Globus pallidus (tissue), 1 donor: ENCODE measurements around the gene FAAP100.

Source experiments
- DNase-seq: peaks from one replicate; pipeline ENCODE4 v3.0.0-alpha.2; 2015; ENCODE audit warnings: low spot score

Gene FAAP100

GRCh38 chr17:81556175-81556691, 4.1 kb upstream of the FAAP100 start:
- DNase-seq, result no peak

- no peak for DNase-seq
Measured at GRCh38 chr17:81553616-81554181, 1.5 kb upstream of the FAAP100 start.

- DNase-seq, result peak; percentile 51
Measured at GRCh38 chr17:81553018-81553615, 964 bp upstream of the FAAP100 start.

DNA sequence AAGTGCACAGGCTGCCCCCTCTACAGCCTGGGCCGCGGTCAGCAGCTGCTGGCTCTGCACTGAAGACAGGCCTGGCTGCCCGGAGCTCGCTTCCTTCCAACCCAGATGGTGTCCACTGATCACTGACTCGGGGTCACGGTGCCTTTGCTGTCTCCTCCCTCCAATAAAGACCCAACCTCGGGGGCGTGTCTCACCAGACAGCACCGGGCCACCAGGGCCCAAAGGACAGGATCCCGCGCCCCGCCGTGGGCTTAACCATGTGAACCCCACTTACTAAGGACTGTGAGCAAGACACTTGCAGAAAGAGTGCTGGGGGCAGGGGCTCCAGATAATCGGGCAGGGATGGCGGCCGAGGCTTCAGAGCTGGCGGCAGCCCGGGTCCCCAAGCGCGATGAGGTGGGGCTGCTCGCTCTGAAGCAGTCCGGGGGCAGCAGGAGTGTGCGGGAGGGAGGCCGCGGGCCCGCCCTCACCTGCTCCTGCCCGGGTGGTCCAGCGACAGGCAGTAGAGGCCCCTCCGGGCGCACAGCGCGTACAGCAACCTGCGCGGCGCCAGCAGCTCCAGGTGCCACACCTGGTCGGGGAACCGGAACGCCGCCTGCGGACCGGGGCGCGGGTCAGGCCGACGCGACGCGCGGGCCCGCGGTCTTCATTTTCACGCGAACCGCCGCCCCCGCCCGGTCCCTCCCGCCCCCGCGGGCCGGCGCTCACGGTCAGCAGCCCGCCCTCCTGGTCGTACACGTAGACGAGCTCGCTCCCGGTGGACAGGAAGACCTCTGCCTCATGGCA, 502 bp downstream of the FAAP100 start:
- DNase-seq, result no peak

DNA sequence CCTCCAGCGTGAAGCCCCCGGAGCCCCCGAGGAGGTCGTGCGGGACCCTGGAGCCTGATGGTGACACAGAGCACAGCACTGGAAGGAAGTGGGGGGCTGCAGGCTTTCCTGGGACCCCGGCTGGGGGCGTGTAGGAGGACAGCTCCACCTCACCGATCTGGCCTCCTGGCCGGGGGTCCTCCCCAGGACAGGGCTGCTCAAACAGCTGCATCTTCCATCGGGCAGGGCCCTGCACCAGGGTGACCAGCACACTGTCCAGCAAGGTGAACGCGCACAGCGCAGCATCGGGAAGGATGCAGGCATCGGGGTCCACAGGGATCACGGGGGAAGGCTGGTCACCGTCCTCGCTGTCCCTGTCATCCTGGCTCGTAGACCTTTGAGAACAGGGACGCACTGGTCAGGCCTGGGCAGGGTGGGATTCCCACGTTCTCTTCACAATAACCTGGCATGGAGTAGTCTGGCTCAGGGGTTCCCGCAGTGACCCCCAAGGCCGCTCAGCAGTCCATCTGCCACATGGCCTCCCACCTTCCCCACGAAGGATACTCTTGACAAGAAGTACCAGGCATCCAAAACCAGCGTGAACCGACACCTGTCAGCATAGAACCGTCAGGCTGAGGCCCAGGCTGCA, 1.2 kb downstream of the FAAP100 start:
- DNase-seq, result no peak

GRCh38 chr17:81550285-81550684, 1.9 kb downstream of the FAAP100 start:
- DNase-seq, result no peak

DNA sequence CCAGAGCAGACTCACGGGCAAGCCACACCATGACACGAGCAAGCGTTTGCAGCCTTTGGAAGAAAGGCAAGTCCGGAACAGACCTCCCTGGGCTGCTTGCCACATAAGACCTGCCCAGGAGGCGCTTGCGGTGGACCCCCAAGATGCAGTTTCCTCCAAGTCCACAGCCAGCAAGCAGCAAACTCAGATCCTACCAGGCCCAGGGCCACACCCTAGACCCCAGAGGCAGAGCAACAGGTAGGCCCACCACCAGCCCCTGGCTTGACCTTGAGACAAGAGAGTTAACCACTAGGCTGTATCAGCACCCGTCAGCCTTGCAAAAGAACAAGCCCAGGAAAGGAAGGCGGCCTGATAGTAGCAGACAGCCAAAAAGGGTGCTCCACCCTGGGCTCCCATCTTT, 2.3 kb downstream of the FAAP100 start:
- DNase-seq, result no peak

- DNase-seq, result no peak
Measured at GRCh38 chr17:81549031-81549557, 3.1 kb downstream of the FAAP100 start.

DNA sequence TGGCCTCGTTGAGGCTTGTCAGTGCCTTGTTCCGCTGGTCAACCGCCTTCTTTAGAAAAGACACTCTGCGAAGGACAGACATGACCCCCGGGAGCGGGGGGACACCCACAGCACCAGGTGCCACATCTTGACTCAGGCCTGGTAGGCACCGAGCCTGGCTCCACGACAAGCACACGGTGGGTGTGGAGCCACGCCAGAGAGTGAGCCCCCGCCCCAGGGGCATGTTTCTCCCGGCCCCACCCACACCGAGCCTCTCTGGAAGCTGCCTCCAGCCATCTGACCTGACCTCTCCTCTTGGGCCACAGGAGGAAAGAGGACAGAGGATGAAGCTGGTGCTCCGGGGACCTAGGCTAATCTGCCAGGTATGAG, 4.6 kb downstream of the FAAP100 start:
- no peak for DNase-seq

GRCh38 chr17:81546906-81547613, 5.1 kb downstream of the FAAP100 start:
- DNase-seq, result no peak

GRCh38 chr17:81545160-81545949, 6.8 kb downstream of the FAAP100 start:
- DNase-seq, result no peak

- no peak for DNase-seq
Measured at GRCh38 chr17:81544281-81544974, 7.7 kb downstream of the FAAP100 start.

DNA sequence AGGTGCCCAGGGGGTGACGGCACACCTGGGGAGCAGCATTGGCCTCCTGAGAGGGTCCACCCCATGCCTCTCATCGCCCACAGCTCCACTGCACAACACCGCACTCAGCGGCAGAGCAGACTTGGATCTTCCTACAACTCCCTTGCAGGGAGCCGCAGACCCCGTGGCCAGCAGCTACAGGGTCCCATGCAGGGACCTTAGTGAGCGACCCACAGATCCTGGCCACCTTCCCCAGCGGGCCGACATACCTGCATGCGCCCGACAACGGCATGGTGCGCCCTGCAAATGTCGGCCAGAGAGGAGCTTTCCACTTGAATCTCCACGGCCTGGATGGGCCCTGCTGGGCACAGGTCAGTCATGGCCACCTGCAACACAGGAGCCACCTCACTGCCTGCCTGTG, 8.4 kb downstream of the FAAP100 start:
- no peak for DNase-seq

GRCh38 chr17:81543339-81543675, 8.8 kb downstream of the FAAP100 start:
- no peak for DNase-seq

- DNase-seq, result no peak
Measured at GRCh38 chr17:81542431-81543338, 9.5 kb downstream of the FAAP100 start.

DNA sequence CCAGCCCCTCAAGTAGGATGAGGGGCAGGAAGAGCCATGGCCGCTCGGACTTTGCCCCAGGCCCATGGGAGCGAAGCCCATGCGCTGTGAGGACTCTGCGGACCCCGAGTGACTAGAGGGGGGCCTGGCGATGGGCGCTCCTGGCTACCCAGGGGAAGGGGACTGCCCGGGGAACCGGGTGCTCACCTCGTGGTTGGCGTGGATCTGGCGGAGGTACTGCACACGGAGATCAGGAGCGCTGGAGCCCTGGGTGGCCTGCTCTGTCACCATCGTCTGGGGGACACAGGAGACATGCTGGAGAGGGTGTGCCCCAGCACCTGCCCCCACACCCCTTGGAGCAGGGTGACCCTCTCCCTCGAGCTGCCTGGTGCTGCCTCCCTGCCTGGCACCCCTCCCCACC, 11.0 kb downstream of the FAAP100 start:
- DNase-seq, result no peak

DNA sequence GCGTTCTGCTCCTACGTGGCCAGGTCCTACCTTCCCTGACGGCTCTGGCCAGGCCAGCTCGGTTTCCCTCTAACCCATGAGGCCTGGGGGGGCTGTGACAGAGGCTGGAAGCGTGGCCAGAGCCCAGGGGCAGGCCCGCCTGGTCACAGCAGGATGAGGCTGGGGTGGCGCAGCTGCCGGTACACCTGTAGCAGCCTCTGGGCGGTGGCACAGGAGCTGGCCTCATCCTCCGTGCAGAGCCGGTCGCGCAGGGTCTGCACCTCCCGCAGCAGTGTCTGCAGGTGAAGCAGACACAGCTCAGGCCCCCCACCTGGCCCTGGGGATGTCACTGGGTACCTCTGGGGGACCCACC, 11.5 kb downstream of the FAAP100 start:
- no peak for DNase-seq

DNA sequence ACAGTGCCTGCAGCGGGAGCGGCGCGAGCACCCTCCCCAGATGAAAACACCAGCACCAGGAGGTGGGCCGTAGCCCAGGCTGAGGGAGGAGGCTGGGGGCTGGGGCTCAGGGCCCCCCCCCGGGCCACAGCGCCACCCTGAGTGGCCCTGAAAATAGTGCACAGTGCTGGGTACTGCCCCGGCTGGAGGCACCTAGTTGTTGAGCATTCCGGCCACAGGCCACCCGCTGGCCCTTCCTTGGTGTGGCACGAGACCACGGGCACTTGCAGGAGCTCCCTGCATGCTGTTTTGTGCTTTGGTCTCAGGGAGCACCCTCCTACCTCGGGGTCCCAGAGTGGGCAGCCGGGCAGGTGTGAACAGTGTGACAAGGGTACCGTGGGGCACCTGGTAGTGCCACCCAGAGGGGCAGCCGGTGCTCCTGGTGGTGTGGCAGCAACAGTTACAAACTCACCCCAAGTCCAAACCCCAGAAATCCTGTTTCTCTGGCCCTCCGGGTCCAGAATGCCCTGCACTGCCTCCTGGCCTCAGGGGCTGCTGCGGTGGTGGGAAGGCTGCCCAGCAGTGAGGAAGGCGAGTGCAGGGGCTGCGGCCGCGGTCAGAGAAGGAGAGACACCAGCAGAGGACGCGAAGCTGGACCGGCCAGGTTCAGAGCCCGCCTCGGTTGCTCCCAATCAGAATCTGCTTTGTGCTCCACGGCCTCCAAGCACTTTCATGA, 12.0 kb downstream of the FAAP100 start:
- no peak for DNase-seq

DNA sequence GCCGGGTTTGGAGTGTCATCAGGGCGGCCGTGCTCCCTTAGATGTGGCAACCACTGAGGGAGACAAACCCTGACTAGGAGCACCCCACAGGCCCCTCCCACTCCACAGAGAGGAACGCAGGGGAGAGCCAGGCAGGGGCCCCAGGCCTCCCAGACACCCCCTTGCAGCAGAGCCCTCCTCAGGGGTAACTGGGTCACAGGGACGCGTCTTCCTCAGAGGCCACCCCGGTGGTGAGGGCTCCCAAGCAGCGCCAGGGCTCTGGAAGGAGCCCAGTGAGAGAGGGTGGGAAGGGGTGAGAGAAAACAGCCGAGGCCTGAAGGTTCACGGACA, 12.6 kb downstream of the FAAP100 start:
- no peak for DNase-seq
